ENCODE results near the gene IGFBP5.

IGFBP5 gene

DNA sequence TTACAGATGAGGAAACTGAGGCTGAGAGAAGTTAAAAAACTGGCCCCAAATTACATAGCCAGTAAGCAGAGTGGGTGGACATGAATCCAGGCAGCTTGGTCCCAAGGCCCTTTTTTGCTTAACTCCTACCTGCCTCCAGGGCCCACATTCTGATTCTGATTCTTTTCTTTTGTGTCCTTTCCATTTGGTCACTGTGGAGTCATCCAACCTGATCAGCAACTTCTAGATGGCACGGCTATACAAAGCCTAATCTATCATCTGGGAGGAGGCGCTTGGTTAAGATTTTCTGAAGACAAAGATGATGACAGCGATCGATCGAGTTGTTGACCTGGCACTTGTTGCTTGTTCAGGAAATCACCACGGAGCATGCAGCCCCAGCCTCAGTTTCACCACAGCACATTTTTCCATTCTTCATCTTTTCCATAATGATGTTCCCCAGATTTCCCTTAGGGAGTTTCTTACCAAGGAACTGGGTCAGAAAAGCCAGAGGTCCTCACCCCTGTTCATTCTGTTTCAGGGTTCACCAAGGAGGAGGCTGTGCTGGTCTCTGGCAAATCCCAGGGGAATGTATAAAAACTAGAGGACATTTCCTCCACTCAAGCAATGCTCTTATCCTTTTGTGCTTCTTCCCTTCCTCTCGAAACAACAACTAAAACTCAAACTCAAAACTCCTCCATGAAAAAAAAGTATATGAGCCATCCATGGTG, 69.0 kb downstream of the IGFBP5 start:
- TF ChIP-seq, protein P1, sequence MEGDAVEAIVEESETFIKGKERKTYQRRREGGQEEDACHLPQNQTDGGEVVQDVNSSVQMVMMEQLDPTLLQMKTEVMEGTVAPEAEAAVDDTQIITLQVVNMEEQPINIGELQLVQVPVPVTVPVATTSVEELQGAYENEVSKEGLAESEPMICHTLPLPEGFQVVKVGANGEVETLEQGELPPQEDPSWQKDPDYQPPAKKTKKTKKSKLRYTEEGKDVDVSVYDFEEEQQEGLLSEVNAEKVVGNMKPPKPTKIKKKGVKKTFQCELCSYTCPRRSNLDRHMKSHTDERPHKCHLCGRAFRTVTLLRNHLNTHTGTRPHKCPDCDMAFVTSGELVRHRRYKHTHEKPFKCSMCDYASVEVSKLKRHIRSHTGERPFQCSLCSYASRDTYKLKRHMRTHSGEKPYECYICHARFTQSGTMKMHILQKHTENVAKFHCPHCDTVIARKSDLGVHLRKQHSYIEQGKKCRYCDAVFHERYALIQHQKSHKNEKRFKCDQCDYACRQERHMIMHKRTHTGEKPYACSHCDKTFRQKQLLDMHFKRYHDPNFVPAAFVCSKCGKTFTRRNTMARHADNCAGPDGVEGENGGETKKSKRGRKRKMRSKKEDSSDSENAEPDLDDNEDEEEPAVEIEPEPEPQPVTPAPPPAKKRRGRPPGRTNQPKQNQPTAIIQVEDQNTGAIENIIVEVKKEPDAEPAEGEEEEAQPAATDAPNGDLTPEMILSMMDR (IDR thresholded peaks at IDR 0.05; ENCODE audit: low read depth, low read length, missing control alignments), result no peak
- H3K4me3 ChIP-seq (ENCODE audit: low read depth, low read length), result no peak overlapping the region
- DNase-seq (ENCODE audit: low read depth), result no peak

DNA sequence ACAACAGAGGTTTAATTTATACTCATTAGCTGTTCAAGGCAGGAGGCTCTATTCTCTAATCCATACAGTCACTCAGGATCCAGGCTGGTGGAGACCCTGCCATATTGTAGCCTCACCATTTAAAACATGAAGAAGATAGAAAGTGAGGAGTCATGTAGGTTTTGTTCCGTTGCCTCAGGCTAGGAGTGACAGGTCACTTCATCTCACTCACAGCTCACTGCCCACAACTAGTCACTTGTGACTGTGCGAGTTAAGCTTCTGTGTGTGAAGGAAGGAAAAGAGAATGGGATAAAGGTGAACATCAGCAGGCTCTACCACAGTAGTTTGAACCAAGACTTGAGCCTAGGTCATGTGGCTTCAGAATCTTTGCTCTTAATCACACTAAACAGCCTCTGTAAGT, 71.1 kb downstream of the IGFBP5 start:
- no peak for DNase-seq (ENCODE audit: low read depth)
- TF ChIP-seq, protein P1 (IDR thresholded peaks at IDR 0.05; ENCODE audit: low read depth, low read length, missing control alignments), result no peak
- H3K4me3 ChIP-seq (ENCODE audit: low read depth, low read length), result no peak overlapping the region

DNA sequence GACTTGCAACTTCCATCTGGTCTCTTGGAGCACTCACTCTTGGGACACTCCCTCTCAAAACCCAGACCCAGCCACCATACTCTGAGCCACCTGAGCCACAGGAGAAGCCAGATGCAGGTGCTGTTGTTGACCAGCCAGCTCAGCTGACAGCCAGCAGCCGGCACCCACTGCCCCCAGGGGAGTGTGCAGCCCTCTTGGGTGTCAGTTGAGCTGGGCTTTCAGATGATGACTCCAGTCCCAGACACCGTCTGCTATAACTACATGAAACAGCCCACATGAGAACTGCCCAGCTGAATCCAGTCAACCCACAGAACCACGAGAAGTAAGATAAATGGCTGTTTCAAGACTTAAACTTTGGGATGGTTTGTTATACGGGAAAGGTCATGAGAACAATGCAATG, 72.8 kb downstream of the IGFBP5 start:
- H3K4me3 ChIP-seq (ENCODE audit: low read depth, low read length), result no peak overlapping the region
- DNase-seq (ENCODE audit: low read depth), result no peak

More for the DNA sequence above, 72.8 kb downstream of the IGFBP5 start:
- TF ChIP-seq, protein P1 (IDR thresholded peaks at IDR 0.05; ENCODE audit: low read depth, low read length, missing control alignments), result no peak

Measured in GM12864 (cell line).